Spinal cord (tissue), 10 donors: ENCODE measurements around the gene MTMR3. TPM values are rescaled to one million over a fixed set of nuclear protein-coding genes. Genes with fewer than 3 reads are reported as not detected.

Experiments used
- DNase-seq, 6 donors: peaks; one replicate each; pipeline versions ENCODE4 v3.0.0 to v3.0.0-alpha.2; 2013 to 2015; ENCODE audit warnings: low spot score in 6 of 6, low read depth in 4 of 6
- H3K27ac ChIP-seq: one replicate; pipeline ENCODE4 v1.5.1; 2013; ENCODE audit warnings: low read depth, low read length, control low read depth
- H3K27me3 ChIP-seq: one replicate; pipeline ENCODE4 v1.6.1; 2013; ENCODE audit warnings: low read length; ENCODE audit not compliant: control insufficient read depth, insufficient read depth
- H3K36me3 ChIP-seq: one replicate; pipeline ENCODE4 v1.6.1; 2013; ENCODE audit warnings: low read length; ENCODE audit not compliant: control insufficient read depth, insufficient read depth
- H3K4me1 ChIP-seq: one replicate; pipeline ENCODE4 v1.6.1; 2013; ENCODE audit warnings: low read length; ENCODE audit not compliant: control insufficient read depth, insufficient read depth
- H3K4me3 ChIP-seq: one replicate; pipeline ENCODE4 v1.5.1; 2013; ENCODE audit warnings: low read depth, low read length, control low read depth
- H3K9me3 ChIP-seq: one replicate; pipeline ENCODE4 v1.6.1; 2013; ENCODE audit warnings: low read length; ENCODE audit not compliant: control insufficient read depth, insufficient read depth
- WGBS: methylation state at CpG from one replicate; pipeline ENCODE4 v1.1.5; 2013; ENCODE audit warnings: missing lambda C conversion rate; ENCODE audit not compliant: insufficient coverage; 5-methylcytosine and 5-hydroxymethylcytosine counted together
- polyA plus RNA-seq, 2 donors: library from polyadenylated mRNA; unstranded; fragments of 120-200 nt; gene quantifications; one replicate each; pipeline ENCODE4 v1.2.1, GENCODE V29; 2013; ENCODE audit not compliant: insufficient read length in 2 of 2
- total RNA-seq, 2 donors: library from RNA; depleted of rRNA in 1 of 2; stranded (reverse); fragments of 120-200 nt in 1 of 2; fragments of >200 nt in 1 of 2; gene quantifications; one replicate each; pipeline versions ENCODE4 v1.2.3 to v1.2.4, GENCODE V29; 2013 to 2014
- donor health status: healthy.

Gene MTMR3
- total and polyA plus RNA-seq, 4 donors = 47.6 to 61.3 (median 51.6) TPM

DNA sequence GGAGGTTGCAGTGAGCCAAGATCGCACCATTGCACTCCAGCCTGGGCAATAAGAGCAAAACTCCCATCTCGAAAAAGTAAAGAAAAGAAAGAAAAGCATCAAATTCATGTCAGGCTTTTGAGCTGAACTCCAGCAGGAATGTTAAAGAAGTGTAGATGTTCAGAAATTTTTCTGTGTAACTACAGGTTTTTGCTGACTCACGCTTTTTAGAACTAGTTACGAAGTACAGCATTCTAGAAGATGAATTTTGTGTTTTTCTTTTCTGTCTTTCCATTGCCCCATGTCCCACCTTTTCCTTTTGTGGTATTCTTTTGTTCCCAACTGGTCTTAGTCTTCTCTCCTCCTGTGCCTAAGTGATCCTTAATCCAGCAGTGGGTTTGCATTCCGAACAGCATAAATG, 141.3 kb downstream of the MTMR3 start:
- peaks cover 82% of the 10 kb centered on the region for H3K36me3 ChIP-seq

GRCh38 chr22:30025221-30025620, 142.2 kb downstream of the MTMR3 start:
- Histone ChIP-seq H3K4me1 (peaks cover 27% of the 10 kb centered on the region), H3K9me3 (no peaks in the 10 kb centered on the region), H3K27ac (no peak overlapping the region), H3K27me3 (no peaks in the 10 kb centered on the region), H3K4me3 (no peak overlapping the region), H3K36me3 (peaks cover 72% of the 10 kb centered on the region)
- DNase-seq = no peak
- WGBS = 89% methylated on average over 3 of the region's 3 CpGs

More for the DNA sequence above, 141.3 kb downstream of the MTMR3 start:
- Histone ChIP-seq H3K9me3 (no peaks in the 10 kb centered on the region), H3K4me3 (no peak overlapping the region), H3K27ac (no peak overlapping the region), H3K27me3 (no peaks in the 10 kb centered on the region), H3K4me1 (peaks cover 29% of the 10 kb centered on the region)
- WGBS = 100% methylated on average over 2 of the region's 5 CpGs
- no peak for DNase-seq

DNA sequence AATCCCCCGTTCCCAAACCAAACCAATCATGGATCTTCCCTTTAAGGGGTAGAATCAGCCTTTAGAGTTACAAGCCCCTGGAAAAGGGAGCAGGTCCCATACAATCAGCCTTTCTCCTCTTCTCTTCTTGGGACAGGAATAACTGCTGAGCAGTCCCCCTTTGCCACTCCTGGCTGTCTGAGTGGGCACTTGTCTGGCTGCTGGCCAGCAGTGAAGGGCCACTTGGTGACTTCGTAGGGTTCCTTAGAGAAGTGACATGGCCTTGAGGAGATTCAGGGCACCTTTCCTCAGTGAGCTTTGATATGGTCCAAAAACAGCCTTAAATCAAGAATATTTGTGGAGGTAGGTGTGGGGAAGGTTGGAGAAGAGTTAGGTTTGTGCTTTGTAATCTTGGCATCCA, 143.8 kb downstream of the MTMR3 start:
- no peak overlapping the region for H3K4me3 ChIP-seq
- no peak for DNase-seq
- no peaks in the 10 kb centered on the region for H3K27me3 ChIP-seq
- peaks cover 22% of the 10 kb centered on the region for H3K4me1 ChIP-seq
- H3K36me3 ChIP-seq = peaks cover 57% of the 10 kb centered on the region
- WGBS = 92% methylated on average over 2 of the region's 2 CpGs
- H3K27ac ChIP-seq = no peak overlapping the region
- no peaks in the 10 kb centered on the region for H3K9me3 ChIP-seq

DNA sequence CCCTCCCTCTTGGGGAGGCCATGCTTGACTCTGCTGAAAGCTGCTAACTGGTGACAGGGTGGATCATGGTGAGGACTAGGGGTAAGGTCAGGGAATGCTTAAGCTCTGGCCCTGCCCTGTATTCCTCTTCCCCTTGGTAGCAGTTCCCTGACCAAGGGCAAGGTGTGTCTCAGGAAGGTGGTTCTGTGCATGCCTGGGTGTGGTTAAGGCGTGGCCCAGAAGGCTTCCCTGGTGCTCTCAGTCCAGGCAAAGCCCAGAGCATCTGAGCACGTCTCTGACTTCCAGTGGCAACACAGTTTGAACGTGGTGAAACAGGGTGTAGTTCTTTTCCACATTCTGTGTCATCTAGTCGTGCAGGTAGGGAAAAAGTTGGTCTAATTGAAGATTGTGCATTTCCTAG, 144.2 kb downstream of the MTMR3 start:
- no peak overlapping the region for H3K27ac ChIP-seq
- 93% methylated on average over 4 of the region's 4 CpGs for WGBS

DNA sequence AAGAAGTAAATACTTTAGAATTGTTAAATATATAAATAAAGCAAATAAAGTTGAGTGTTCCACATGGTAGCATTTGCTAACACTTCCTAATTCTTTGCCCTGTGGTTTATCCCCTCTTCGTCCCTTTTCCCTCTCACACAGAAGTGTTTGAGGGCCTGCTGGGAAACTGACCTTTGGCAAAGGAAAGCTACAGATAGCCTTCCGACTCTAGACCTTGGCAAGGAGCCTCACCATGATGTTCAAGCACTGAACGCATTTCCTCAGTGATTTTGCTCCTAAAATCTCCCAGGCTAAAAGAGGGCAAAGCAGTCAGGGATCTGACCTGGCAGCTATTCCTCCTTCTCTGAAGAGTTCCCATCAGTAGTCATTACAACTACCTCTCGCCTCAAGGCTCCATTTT, 144.8 kb downstream of the MTMR3 start:
- Histone ChIP-seq H3K9me3 (no peaks in the 10 kb centered on the region), H3K27ac (peak overlapping the region; percentile 64), H3K27me3 (no peaks in the 10 kb centered on the region), H3K36me3 (peaks cover 47% of the 10 kb centered on the region), H3K4me3 (no peak overlapping the region), H3K4me1 (peaks cover 22% of the 10 kb centered on the region)
- WGBS = 70% methylated on average over 3 of the region's 4 CpGs
- DNase-seq = no peak

More for the DNA sequence above, 144.2 kb downstream of the MTMR3 start:
- Histone ChIP-seq H3K36me3 (peaks cover 53% of the 10 kb centered on the region), H3K9me3 (no peaks in the 10 kb centered on the region), H3K4me1 (peaks cover 22% of the 10 kb centered on the region), H3K4me3 (no peak overlapping the region), H3K27me3 (no peaks in the 10 kb centered on the region)
- DNase-seq = no peak

GRCh38 chr22:30028731-30029130, 145.8 kb downstream of the MTMR3 start:
- H3K27ac ChIP-seq = peak overlapping the region; percentile 64
- no peak overlapping the region for H3K4me3 ChIP-seq
- peaks cover 39% of the 10 kb centered on the region for H3K36me3 ChIP-seq
- no peaks in the 10 kb centered on the region for H3K27me3 ChIP-seq
- 38% methylated on average over 3 of the region's 6 CpGs for WGBS
- H3K9me3 ChIP-seq = no peaks in the 10 kb centered on the region
- peak in 2 of 6 donors; percentile 36 to 82 for DNase-seq
- H3K4me1 ChIP-seq = peaks cover 23% of the 10 kb centered on the region

GRCh38 chr22:30029512-30029911, 146.5 kb downstream of the MTMR3 start:
- no peak for DNase-seq
- Histone ChIP-seq H3K4me1 (peaks cover 26% of the 10 kb centered on the region), H3K4me3 (no peak overlapping the region), H3K27me3 (no peaks in the 10 kb centered on the region), H3K9me3 (no peaks in the 10 kb centered on the region), H3K36me3 (peaks cover 38% of the 10 kb centered on the region), H3K27ac (no peak overlapping the region)

DNA sequence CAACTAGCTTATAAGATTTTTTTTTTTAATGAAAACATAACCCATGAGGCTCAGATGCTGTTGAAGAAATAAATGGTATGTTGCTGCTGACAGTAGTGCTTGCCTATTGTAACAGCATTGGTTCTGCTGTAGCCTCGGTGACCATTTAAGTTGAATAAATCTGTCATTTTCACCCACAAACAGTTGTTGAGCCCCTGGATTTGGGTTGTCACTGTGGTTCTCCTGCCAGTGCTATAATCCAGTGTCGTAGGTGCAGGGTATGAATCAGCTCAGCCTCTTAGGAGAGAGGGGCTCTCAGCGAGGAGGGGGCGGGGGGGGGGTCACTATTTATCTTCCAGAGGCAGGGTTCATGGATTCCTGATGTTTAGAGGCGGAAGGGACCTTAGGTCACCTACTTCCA, 147.4 kb downstream of the MTMR3 start:
- Histone ChIP-seq H3K27me3 (no peaks in the 10 kb centered on the region), H3K9me3 (no peaks in the 10 kb centered on the region), H3K27ac (no peak overlapping the region), H3K4me3 (no peak overlapping the region), H3K36me3 (peaks cover 30% of the 10 kb centered on the region), H3K4me1 (peaks cover 30% of the 10 kb centered on the region)
- peak in 1 of 6 donors; percentile 37 for DNase-seq
- 60% methylated on average over 1 of the region's 5 CpGs for WGBS

DNA sequence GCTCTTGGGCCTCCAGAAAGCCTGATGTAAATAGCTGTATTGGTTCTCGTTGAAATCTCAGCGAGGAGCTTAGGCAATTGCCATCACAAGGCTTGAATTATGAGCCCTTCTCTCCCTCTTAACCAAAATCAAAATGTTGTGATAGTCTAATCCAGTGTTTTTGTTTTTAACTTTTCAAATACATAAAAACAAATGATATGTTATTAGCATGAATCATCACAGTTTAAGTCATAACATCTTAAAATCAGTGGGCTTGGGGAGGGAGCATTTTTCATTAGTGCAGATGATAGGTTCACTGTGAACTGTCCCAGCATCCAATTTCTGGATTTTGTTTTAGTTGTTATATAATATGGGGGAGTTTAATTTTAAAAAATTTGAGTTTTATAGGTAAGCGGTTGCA, 148.4 kb downstream of the MTMR3 start:
- H3K27ac ChIP-seq = no peak overlapping the region
- WGBS = no CpG with 5 or more reads among the region's 3 CpGs
- no peaks in the 10 kb centered on the region for H3K9me3 ChIP-seq
- no peaks in the 10 kb centered on the region for H3K27me3 ChIP-seq
- H3K4me1 ChIP-seq = peaks cover 38% of the 10 kb centered on the region
- DNase-seq = no peak
- no peak overlapping the region for H3K4me3 ChIP-seq
- peaks cover 20% of the 10 kb centered on the region for H3K36me3 ChIP-seq

GRCh38 chr22:30031764-30032455, 148.9 kb downstream of the MTMR3 start:
- Histone ChIP-seq H3K4me3 (no peak overlapping the region), H3K36me3 (peaks cover 14% of the 10 kb centered on the region), H3K27ac (no peak overlapping the region), H3K9me3 (no peaks in the 10 kb centered on the region), H3K27me3 (no peaks in the 10 kb centered on the region), H3K4me1 (peaks cover 40% of the 10 kb centered on the region)
- DNase-seq = no peak
- no CpG with 5 or more reads among the region's 2 CpGs for WGBS
